NCI-H526 treated with DMSO at 0.1 percent for 48 hours (cell line): ENCODE measurements around the gene RALGAPA1.
"Not testable (repeated sequence)": the region's sequence is repeated elsewhere in the genome, so short reads cannot be mapped to it uniquely, and the experiment has no call there.

Source experiments
- DNase-seq: peaks from one replicate; lab custom pipeline; 2025; lab: John Stamatoyannopoulos, UW

The RALGAPA1 gene

GRCh38 chr14:35621996-35622395, 187.1 kb downstream of the RALGAPA1 start:
- DNase-seq = not testable (repeated sequence)

- not testable (repeated sequence) for DNase-seq
These were observed 189.1 kb downstream of the RALGAPA1 start for GRCh38 chr14:35619998-35620397.

GRCh38 chr14:35619461-35619860, 189.6 kb downstream of the RALGAPA1 start:
- DNase-seq = not testable (repeated sequence)

DNA sequence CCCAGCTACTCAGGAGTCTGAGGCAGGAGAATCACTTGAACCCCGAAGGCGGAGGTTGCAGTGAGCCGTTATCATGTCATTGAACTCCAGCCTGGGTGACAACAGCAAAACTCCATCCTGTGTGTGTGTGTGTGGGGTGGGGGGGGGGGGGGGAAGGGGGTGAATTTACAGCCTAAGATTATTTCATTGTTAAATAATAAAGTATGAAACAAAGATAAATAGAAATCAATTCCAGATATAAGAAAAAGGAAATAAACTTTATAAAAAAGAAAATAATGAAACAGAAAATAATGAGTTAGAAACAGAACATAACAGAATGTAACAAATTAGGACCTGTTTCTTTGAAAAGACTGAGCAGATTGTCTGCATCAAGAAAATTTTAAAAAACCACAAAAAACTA, 191.6 kb downstream of the RALGAPA1 start:
- DNase-seq = no peak

GRCh38 chr14:35607380-35607779, 201.7 kb downstream of the RALGAPA1 start:
- DNase-seq = no peak

DNA sequence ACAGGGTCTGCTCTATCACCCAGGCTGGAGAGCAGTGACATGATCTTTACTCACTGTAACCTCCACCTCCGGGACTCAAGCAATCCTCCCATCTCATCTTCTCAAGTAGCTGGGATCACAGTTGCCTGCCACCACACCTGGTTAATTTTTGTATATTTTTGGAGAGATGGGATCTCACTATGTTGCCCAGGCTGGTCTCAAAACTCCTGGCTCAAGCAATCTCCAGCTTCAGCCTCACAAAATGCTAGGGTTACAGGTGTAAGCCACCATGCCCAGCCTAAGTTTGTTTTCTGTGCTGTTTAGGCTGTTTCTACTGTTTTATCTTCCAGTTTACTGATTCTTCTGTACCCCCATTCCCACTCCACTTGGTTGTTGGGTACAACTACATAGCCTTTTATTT, 208.8 kb downstream of the RALGAPA1 start:
- no peak for DNase-seq

DNA sequence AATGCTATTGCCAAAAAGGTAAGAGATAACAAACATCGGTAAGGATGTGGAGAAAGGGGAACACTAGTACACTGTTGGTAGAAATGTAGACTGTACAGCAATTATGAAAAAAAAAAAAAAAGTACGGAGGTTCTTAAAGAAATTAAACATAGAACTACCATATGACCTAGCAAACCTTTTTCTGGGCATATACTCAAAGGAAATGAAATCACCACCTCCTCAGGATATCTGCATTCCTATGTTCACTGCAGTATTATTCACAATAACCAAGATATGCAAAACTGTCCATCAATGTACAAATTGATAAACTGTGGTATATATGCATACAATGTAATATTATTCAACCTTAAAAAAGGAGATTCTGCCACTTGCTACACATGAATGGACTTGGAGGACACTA, 214.5 kb downstream of the RALGAPA1 start:
- DNase-seq = no peak

DNA sequence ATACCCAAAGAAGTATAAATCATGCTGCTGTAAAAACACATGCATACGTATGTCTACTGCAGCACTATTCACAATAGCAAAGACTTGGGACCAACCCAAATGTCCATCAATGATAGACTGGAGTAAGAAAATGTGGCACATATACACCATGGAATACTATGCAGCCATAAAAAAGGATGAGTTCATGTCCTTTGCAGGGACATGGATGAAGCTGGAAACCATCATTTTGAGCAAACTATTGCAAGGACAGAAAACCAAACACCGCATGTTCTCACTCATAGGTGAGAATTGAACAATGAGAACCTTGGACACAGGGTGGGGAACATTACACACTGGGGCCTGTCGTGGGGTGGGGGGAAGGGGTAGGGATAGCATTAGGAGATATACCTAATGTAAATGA, 221.7 kb downstream of the RALGAPA1 start:
- DNase-seq = not testable (repeated sequence)

DNA sequence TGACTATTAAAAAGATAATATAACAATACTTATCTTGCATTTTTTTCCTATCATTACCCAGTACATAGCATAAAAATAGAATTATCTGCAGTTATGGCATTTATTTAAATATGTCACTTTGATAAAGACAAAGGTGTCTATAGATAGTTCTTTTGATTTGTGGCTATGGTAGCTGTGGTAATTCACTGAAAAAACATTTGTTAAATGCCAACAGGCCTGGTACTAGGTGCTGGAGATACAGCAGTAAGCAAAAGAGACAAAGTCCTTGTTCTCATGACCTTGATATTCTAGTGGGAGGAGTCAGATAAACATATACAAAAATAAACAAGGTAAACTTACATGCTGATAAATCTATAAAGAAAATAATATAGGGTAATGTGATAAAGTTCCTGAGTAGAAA, 230.5 kb downstream of the RALGAPA1 start:
- no peak for DNase-seq

GRCh38 chr14:35578135-35578534, 231.0 kb downstream of the RALGAPA1 start:
- no peak for DNase-seq

- no peak for DNase-seq
These were observed 232.2 kb downstream of the RALGAPA1 start for GRCh38 chr14:35576856-35577255.

- no peak for DNase-seq
These were observed 232.8 kb downstream of the RALGAPA1 start for GRCh38 chr14:35576260-35576659.

- no peak for DNase-seq
These were observed 235.2 kb downstream of the RALGAPA1 start for GRCh38 chr14:35573911-35574310.

DNA sequence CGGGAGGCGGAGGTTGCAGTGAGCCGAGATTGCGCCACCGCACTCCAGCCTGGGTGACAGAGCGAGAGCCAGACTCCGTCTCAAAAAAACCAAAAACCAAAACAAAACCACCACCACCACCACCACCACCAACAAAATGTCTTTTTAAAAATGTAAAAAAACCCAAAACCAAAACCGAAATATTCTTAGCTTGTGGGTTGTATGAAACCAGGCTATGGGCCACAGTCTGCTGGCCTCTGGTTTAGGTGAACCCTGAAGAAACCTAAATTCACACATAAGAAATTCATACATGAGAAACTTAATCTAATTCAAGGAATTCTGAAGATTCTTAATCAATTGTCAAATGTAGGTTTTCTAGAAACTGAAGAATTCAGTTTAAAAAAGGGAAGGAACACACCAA, 237.5 kb downstream of the RALGAPA1 start:
- no peak for DNase-seq

GRCh38 chr14:35565871-35566464, 243.1 kb downstream of the RALGAPA1 start:
- DNase-seq = no peak

DNA sequence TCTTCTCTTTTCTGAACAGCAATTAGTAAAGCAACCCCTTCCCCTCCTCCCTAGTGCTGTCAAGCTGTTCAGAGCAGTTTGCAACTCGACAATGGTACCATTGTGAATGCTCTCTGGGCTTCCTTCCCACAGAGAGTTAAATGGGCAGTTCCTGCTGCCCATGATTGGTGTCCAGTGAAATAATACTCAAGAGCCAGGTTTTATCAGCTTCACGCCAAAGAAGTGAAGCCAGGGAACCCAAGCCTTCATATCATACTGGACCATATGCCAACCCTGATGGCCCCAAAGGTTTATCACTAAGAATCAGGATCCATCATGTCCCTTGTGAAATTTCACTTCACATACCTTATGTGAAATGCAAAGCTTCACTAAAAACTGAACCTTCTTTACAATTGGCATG, 250.4 kb downstream of the RALGAPA1 start:
- DNase-seq = no peak

DNA sequence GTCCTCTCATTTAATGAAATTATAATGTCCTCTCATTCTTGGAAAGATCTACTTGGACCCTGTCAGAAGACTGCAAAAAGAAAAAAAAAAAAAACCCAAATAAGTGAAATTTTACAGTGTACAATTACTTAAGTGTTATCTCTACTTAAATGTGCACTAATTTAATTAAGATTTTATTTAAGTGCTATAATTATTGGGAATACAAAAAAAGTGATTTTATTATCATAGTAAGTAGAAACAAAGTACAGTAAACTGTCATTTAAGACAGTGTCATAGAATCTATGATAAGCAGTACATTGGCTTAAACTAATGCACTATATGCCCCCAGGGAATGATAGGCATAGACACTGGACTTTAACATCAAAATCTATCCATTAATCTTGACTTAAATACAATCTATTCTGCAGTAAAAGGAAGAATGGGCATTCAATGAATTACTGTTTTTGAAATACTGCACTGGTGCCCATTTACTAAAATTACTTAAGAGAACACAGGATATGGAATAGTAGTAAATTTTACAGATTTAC, 251.8 kb downstream of the RALGAPA1 start:
- no peak for DNase-seq

GRCh38 chr14:35556548-35556947, 252.5 kb downstream of the RALGAPA1 start:
- DNase-seq = no peak

DNA sequence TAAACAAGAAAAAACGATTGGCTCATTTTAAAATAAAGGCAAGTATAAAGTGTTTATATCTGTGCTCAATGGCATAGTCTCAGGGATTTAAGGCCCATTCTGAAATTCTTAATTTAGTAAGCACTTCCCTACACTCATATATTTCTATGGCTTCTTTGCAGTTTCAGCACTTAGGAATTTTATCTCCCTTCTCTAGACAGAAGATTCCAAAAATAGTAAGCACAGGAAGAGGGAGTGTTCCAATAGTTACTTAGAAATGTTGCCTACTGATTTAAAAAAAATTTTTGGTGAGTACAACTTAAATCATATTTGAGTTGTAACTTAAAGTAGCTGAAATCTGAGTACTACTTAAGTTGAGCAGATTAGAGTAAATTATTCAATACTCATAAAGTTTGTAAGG, 255.3 kb downstream of the RALGAPA1 start:
- no peak for DNase-seq

DNA sequence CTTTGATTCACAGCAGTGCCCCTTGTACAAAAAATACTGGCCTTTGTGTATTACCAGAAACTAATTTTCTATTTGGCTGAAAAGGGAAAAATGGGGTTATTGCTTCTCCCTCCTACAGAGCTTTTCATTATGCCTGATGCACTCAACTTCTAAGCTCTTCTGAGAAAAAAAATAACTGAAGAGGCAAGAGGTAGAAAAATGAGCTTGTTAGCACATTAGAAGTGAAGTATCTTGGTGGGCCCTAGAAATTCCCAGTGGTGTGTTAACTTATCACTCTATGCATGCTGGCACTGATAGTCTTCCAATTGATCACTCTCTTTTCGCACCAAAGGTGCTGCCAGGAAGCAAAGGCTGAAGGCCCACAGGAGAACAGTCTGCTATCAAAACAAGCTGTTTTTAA, 258.0 kb downstream of the RALGAPA1 start:
- no peak for DNase-seq

- no peak for DNase-seq
These were observed 259.5 kb downstream of the RALGAPA1 start for GRCh38 chr14:35549551-35549950.

DNA sequence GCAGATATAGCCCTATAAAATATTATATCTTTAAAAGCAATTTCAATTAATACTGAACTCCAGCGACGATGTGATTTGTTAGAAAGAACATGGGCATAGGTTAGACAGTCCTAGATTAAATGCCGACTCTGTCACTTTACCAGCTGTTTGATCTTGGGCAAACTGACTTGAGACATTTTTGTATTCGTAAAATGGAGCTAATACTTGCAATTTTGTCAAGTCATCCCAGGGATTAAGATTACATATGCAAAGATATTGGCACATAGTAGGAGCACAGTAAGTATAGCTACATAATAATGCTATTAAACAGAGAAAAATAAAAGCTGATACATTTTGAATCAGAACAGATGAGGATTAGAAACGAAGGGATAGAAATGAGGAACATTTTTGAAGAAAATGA, 266.1 kb downstream of the RALGAPA1 start:
- DNase-seq = no peak

DNA sequence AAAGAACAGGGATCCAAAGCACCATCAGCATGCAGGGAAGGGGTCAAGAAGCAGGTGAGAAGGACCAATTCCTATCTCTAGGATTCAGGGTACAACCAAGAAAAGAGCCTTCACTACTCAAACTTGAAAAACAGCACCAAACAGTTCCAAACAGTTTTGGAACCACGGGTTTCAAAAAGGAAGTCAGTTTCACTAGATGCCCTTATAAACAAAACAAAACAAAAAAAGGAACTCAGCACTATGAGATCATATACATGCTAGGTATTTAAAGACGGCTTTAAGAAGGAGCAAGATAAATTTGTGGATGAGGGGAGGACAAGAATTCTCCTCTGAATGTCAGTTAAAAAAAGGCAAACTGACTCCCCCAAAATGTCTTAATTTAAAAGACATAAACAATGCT, 269.1 kb downstream of the RALGAPA1 start:
- DNase-seq = no peak

DNA sequence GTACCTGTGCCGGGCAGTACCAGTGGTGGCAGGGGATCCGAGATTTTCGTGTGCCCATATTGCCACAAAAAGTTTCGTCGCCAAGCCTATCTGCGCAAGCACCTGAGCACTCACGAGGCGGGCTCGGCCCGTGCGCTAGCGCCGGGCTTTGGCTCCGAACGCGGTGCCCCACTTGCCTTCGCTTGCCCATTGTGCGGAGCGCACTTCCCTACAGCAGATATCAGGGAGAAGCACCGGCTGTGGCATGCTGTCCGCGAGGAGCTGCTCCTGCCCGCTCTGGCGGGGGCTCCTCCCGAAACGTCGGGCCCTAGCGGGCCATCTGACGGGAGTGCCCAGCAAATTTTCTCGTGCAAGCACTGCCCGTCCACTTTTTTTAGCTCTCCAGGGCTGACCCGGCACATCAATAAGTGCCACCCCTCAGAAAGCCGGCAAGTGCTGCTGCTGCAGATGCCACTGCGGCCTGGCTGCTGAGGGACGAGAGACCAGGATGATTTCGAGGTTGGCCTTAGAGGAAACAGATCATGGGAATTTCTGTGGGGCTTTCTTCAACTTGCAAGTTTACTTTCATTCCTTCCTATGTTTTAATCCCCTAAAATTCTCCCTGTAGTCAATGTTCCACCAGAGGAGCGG, 273.5 kb downstream of the RALGAPA1 start:
- DNase-seq = peak; percentile 60
